ENCODE data around the gene KDM5A. TPM values are rescaled to one million over a fixed set of nuclear protein-coding genes. Genes with fewer than 3 reads are reported as not detected.
A peak's percentile ranks its signal among the peaks of the same experiment; 100 is the strongest.

KDM5A gene
- polyA plus RNA-seq, 1 of the 3 experiments (the other 2 are of a cell fraction): 6.2 TPM

DNA sequence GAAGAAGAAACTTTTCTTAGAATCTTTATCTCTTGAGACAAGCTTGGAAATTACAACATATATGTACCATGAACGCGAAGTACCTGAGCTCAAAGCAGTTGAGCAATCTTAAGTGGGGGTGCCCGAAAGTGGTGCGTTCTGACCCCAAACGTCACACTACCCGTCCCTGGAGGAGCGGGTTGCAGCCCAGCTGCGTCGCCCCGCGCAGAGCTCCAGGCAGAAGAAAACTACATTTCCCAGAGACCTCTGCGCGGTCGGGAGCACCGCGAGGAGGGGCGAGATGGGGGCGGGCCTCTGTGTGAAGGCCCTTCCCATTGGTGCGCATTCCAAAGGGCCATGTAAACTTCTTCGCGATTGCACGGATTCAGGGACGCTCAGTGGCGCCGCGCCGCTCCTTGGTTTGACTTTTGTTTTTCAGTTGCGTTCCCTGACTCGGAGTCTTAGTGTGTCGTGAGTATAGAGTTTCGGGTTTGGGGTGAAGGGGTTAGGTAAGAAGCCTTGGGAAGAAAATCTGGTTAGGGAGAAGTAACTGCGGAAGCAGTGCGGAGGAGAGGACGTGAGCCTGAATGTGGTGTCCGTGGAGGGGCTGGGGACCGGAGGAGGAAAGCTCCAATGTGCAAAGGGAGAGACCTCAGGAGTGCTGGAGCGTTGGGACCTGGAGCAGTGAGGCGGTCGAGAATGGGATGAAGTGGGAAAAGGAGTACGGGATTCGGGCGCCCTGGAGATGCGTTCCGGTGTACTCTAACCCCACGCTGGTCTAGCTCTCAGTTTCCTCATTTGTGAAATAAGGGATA is 12.3 kb upstream of the KDM5A start, which contains the start of gene CCDC77:
TSS of gene CCDC77 (plus strand) at position 410 of the 794 bp plus-strand sequence. CDS start 7,740 bp downstream, outside the sequence.
- peak; percentile 95 for DNase-seq
- Histone ChIP-seq H4K20me1 (ENCODE audit: insufficient read depth) (no peaks in the 10 kb centered on the region), H3F3A (replicated peaks; ENCODE audit: insufficient read depth) (no peaks in the 10 kb centered on the region), H3K27me3 (ENCODE audit: insufficient read depth) (no peaks in the 10 kb centered on the region), H3K4me3 (ENCODE audit: low read depth in 2 of 2, low read length in 1 of 2) (peak within 1 kb of the TSS; percentile 74 to 83), H3K9ac (peak within 1 kb of the TSS; percentile 76), H3K36me3 (replicated peaks in 1 of 2; ENCODE audit: control insufficient read depth in 1 of 2, insufficient read depth in 2 of 2, low read length in 1 of 2) (no peaks in the 10 kb centered on the region), H3K4me2 (peak within 1 kb of the TSS; percentile 76), H3K27ac (ENCODE audit: low read depth in 2 of 2, low read length in 1 of 2) (peak within 1 kb of the TSS; percentile 44 to 54; a peak in 3 of 4 replicates), H3K79me2 (ENCODE audit: insufficient read depth) (peaks cover 30% of the 10 kb centered on the region), H3K9me2 (no peaks in the 10 kb centered on the region), H2AFZ (ENCODE audit: low read depth) (peak within 1 kb of the TSS; percentile 91), H3K4me1 (ENCODE audit: control insufficient read depth in 1 of 2, insufficient read depth in 2 of 2, low read depth in 1 of 2, low read length in 1 of 2) (peaks cover 3 to 4% of the 10 kb centered on the region in 2 experiments; a peak in 3 of 4 replicates), H3K9me3 (no peaks in the 10 kb centered on the region)
- ChIA-PET POLR2A (interaction anchor here (0.7 to 2.0 kb wide), 2 partner anchors 12 to 549 kb away, joined by 3 to 16 read pairs; partner anchors contain the start of gene KDM5A), CTCF (interaction anchor here (0.7 to 2.3 kb wide), 13 partner anchors 8 to 248 kb away, joined by 3 to 16 read pairs (median 4); partner anchors contain the start of genes B4GALNT3 and KDM5A)
- WGBS (ENCODE audit: low lambda C conversion rate): under 1% methylated on average over 40 of the region's 45 CpGs
- TF ChIP-seq RCOR1 (IDR thresholded peaks at IDR 0.05; ENCODE audit: low read length) (no peak), TEAD4 (IDR thresholded peaks at IDR 0.05; ENCODE audit: borderline replicate concordance, insufficient read depth) (no peak), MEF2A (IDR thresholded peaks at IDR 0.05; ENCODE audit: borderline replicate concordance, low read depth) (no peak), TCF12 (IDR thresholded peaks at IDR 0.05) (no peak), GABPA (IDR thresholded peaks at IDR 0.05; ENCODE audit: low read depth) (peak; percentile 29), TAF1 (IDR thresholded peaks at IDR 0.05; ENCODE audit: borderline replicate concordance, low read depth, low read length) (no peak), CHD2 (IDR thresholded peaks at IDR 0.05; ENCODE audit: low read length, partially characterized antibody) (peak; percentile 99), RAD21 (IDR thresholded peaks at IDR 0.05; ENCODE audit: low read length) (no peak), GATA2 (CRISPR knock-in tag; IDR thresholded peaks at IDR 0.05) (no peak), SIN3A (IDR thresholded peaks at IDR 0.05; ENCODE audit: borderline replicate concordance, low read depth, low read length) (0 out of 2 replicates have a peak, but pooled peaks have one; percentile 92), NFIC (IDR thresholded peaks at IDR 0.05; ENCODE audit: borderline replicate concordance) (no peak), RFX5 (IDR thresholded peaks at IDR 0.05; ENCODE audit: low read length) (no peak), FOXJ3 (CRISPR knock-in tag; IDR thresholded peaks at IDR 0.05) (no peak), NRF1 (IDR thresholded peaks at IDR 0.05; ENCODE audit: low read depth, low read length) (no peak; the same call in 1 of the 2 replicates), ELF1 (IDR thresholded peaks at IDR 0.05) (no peak), EZH2phosphoT487 (IDR thresholded peaks at IDR 0.05; ENCODE audit: borderline replicate concordance, low read depth) (no peak), EP300 (IDR thresholded peaks at IDR 0.05; ENCODE audit: borderline replicate concordance in 1 of 2, low read depth in 1 of 2, low read length in 1 of 2) (no peak), RXRA (IDR thresholded peaks at IDR 0.05; ENCODE audit: borderline replicate concordance, low read depth) (no peak), FOSL2 (IDR thresholded peaks at IDR 0.05; ENCODE audit: borderline replicate concordance, low read depth) (no peak), SMC3 (IDR thresholded peaks at IDR 0.05; ENCODE audit: low read depth, low read length) (no peak), JUND (IDR thresholded peaks at IDR 0.05) (no peak), POLR2AphosphoS5 (IDR thresholded peaks at IDR 0.05; ENCODE audit: low read depth, low read length) (peak; percentile 44; the same call in 1 of the 2 replicates), FOXM1 (IDR thresholded peaks at IDR 0.05; ENCODE audit: low read depth) (no peak)
- TF ChIP-seq, protein P1, sequence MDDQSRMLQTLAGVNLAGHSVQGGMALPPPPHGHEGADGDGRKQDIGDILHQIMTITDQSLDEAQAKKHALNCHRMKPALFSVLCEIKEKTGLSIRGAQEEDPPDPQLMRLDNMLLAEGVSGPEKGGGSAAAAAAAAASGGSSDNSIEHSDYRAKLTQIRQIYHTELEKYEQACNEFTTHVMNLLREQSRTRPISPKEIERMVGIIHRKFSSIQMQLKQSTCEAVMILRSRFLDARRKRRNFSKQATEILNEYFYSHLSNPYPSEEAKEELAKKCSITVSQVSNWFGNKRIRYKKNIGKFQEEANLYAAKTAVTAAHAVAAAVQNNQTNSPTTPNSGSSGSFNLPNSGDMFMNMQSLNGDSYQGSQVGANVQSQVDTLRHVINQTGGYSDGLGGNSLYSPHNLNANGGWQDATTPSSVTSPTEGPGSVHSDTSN (IDR thresholded peaks at IDR 0.05): no peak
- TF ChIP-seq, protein P2, sequence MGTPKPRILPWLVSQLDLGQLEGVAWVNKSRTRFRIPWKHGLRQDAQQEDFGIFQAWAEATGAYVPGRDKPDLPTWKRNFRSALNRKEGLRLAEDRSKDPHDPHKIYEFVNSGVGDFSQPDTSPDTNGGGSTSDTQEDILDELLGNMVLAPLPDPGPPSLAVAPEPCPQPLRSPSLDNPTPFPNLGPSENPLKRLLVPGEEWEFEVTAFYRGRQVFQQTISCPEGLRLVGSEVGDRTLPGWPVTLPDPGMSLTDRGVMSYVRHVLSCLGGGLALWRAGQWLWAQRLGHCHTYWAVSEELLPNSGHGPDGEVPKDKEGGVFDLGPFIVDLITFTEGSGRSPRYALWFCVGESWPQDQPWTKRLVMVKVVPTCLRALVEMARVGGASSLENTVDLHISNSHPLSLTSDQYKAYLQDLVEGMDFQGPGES (IDR thresholded peaks at IDR 0.05; ENCODE audit: low read depth, low read length): peak; percentile 74
- TF ChIP-seq, protein P3, sequence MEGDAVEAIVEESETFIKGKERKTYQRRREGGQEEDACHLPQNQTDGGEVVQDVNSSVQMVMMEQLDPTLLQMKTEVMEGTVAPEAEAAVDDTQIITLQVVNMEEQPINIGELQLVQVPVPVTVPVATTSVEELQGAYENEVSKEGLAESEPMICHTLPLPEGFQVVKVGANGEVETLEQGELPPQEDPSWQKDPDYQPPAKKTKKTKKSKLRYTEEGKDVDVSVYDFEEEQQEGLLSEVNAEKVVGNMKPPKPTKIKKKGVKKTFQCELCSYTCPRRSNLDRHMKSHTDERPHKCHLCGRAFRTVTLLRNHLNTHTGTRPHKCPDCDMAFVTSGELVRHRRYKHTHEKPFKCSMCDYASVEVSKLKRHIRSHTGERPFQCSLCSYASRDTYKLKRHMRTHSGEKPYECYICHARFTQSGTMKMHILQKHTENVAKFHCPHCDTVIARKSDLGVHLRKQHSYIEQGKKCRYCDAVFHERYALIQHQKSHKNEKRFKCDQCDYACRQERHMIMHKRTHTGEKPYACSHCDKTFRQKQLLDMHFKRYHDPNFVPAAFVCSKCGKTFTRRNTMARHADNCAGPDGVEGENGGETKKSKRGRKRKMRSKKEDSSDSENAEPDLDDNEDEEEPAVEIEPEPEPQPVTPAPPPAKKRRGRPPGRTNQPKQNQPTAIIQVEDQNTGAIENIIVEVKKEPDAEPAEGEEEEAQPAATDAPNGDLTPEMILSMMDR (IDR thresholded peaks at IDR 0.05): peak; percentile 17; the same call in 1 of the 2 replicates
- TF ChIP-seq, protein P4, sequence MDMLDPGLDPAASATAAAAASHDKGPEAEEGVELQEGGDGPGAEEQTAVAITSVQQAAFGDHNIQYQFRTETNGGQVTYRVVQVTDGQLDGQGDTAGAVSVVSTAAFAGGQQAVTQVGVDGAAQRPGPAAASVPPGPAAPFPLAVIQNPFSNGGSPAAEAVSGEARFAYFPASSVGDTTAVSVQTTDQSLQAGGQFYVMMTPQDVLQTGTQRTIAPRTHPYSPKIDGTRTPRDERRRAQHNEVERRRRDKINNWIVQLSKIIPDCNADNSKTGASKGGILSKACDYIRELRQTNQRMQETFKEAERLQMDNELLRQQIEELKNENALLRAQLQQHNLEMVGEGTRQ (IDR thresholded peaks at IDR 0.05; ENCODE audit: borderline replicate concordance, low read depth, low read length): no peak
- TF ChIP-seq, protein P5, sequence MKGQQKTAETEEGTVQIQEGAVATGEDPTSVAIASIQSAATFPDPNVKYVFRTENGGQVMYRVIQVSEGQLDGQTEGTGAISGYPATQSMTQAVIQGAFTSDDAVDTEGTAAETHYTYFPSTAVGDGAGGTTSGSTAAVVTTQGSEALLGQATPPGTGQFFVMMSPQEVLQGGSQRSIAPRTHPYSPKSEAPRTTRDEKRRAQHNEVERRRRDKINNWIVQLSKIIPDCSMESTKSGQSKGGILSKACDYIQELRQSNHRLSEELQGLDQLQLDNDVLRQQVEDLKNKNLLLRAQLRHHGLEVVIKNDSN (IDR thresholded peaks at IDR 0.05; ENCODE audit: borderline replicate concordance, low read depth): no peak
- TF ChIP-seq, protein P6, sequence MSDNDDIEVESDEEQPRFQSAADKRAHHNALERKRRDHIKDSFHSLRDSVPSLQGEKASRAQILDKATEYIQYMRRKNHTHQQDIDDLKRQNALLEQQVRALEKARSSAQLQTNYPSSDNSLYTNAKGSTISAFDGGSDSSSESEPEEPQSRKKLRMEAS (IDR thresholded peaks at IDR 0.05; ENCODE audit: low read depth): peak; percentile 62
